ENCODE results near the gene ARL14.
"Not testable (repeated sequence)": the region's sequence is repeated elsewhere in the genome, so short reads cannot be mapped to it uniquely, and the experiment has no call there.

The ARL14 gene

GRCh38 chr3:160678292-160678842 lies 1.4 kb downstream of the ARL14 start:
- DNase-seq: no peak

DNA sequence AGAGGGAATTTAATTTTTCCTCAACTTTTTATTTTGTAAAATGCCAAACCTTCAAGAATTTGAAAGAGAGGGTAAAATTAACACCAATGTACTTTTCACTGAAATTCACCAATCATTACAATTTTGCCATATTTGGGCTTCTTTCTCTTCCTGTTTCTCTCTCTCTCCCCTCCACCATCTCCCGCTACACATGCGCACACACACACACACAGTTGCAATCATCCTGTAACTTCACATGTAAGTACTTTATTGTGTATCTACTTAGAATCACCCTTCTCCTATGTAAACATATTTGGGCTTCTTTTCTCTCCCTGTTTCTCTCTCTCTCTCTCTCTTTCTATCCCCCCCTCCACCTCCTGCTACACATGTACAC lies 7.4 kb downstream of the ARL14 start:
- DNase-seq: no peak

DNA sequence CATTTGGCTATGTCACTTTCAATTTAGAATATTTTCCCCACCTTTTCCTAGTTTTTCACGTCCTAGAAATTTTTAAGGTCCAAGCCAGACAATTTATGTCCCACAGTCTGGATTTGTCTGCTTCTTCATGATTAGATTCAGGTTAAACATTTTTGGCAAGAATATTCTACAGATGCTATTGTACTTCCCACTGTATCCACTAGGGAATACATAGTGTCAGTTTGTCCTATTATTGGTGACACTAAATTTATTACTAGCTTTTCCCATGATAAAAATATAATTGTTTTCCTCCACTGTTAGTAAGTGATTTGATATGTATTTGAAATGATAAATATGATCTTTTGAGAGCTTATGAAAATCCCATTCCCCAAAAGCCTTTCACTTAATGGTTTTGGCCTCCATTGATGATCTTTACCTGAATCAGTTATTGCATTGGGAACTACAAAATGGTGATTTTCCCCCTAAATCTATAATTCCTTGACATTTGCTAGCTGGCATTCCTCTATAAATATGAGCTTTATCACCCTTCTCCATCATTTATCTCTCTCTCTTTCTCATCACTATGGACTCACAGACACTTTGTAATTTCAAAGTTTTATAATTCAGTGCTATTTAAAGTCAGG lies 8.3 kb downstream of the ARL14 start:
- no peak for DNase-seq

- DNase-seq: no peak
Measured at GRCh38 chr3:160686955-160687535, 10.1 kb downstream of the ARL14 start.

GRCh38 chr3:160691151-160691550 lies 14.2 kb downstream of the ARL14 start:
- no peak for DNase-seq

DNA sequence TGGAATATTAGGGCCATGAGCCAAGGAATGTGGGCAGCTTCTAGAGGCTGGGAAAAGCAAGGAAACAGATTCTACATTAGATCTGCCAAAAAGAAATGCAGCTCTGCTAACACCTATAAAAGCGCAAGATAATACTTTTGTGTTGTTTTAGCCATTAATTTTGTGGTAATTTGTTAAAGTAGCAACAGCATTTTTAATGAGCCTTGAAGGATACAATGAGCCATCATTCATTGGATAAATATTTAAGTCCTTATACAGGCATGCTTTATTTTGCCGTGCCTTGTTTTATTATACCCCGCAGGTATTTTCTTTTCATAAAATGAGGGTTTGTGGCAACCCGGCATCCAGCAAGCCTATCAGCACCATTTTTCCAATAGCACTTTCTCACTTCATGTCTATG lies 15.0 kb downstream of the ARL14 start:
- no peak for DNase-seq

DNA sequence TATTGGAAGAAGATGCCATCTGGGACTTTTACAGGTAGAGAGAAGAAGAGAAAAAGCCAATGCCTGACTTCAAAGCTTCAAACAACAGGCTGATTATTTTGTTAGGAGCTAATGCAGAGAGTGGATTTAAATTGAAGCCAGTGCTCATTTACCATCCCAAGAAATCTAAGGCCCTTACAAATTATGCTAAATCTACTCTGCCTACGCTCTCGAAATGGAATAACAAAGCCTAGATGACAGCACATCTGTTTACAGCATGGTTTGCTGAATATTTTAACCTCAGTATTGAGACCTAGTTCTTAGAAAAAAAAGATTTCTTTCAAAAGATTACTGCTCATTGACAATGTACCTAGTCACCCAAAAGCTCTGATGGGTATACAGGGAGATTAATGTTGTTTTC lies 16.2 kb downstream of the ARL14 start:
- DNase-seq: no peak

GRCh38 chr3:160694345-160694744 lies 17.4 kb downstream of the ARL14 start:
- DNase-seq: no peak

DNA sequence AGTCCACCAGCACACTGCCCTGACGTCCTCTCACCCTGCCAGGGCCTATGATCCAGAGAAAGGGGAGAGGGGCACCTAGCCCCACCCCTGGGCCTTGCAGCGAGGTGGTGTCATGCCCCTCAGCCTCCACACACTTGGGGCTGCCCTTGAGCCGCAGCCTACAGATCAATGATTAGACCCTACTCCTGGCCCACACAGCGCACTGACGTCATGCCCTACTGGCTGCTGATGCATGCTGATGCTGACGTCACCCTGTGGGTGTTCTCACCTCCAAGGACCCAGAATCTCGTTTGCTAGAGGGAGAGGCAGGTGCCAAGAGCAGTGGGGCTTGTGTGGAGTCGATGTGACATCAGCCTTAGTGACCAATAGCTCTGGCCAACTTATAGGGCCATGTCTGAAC lies 18.0 kb downstream of the ARL14 start:
- DNase-seq: no peak

DNA sequence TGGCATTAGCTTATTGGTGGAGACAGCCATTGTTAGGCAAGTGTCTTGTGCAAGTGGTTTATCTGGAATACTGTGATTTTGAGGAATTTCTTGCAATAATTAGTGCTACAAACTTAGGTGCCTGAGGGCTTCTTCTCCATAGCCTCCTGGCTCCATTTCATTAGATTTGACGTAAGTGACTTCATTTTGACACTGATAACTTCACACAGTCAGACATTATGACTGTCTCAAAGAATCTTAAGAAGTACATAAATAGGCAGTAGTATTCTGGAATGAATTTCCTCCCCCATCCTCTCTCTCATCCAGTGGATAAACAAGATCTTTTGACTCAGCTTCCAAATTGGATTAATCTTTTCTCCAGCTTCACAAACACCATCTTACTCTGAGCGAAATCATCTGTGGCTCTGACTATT lies 19.0 kb downstream of the ARL14 start:
- no peak for DNase-seq

- no peak for DNase-seq
Measured at GRCh38 chr3:160697637-160698380, 20.8 kb downstream of the ARL14 start.

DNA sequence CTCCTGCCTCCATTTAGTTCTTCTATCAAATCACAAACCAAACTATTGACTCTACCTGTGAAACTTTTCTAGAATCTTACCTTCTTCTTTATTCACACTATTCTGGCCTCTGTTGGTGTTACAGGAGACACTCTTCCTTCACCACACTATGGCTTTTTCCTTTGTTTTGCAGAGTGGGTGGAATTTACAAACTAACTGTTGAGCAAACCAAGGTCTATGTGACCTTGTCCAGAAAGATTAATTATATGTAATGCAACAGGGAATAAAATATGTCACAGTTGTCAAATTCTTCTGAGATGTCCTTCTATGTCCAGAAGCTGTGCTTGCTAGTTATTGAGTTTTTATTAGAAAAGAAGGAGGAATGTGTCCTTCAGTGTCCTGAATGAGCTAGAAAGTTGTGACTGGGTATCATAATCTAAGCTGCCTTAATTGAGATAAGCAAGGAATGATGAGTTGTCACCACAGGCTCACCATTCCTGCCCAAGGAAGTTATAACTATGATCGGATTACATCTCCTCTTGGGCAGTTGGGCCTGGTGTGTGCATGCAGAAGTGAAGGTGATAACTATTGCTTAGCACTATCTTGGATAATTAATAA lies 21.7 kb downstream of the ARL14 start:
- DNase-seq: no peak

GRCh38 chr3:160701490-160701889 lies 24.5 kb downstream of the ARL14 start:
- no peak for DNase-seq

GRCh38 chr3:160702290-160702689 lies 25.3 kb downstream of the ARL14 start:
- DNase-seq: no peak

- no peak for DNase-seq
Measured at GRCh38 chr3:160703974-160704373, 27.0 kb downstream of the ARL14 start.

GRCh38 chr3:160707187-160707794 lies 30.3 kb downstream of the ARL14 start:
- peak; percentile 41 for DNase-seq

GRCh38 chr3:160709477-160710182 lies 32.7 kb downstream of the ARL14 start:
- no peak for DNase-seq

DNA sequence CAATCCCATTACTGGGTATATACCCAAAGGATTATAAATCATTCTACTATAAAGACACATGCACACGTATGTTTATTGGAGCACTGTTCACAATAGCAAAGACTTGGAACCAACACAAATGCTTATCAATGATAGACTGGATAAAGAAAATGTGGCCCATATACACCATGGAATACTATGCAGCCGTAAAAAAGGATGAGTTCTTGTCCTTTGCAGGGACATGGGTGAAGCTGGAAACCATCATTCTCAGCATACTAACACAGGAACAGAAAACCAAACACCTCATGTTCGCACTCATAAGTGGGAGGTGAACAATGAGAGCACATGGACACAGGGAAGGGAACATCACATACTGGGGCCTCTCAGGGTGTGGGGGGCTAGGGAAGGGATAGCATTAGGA lies 36.2 kb downstream of the ARL14 start:
- not testable (repeated sequence) for DNase-seq

DNA sequence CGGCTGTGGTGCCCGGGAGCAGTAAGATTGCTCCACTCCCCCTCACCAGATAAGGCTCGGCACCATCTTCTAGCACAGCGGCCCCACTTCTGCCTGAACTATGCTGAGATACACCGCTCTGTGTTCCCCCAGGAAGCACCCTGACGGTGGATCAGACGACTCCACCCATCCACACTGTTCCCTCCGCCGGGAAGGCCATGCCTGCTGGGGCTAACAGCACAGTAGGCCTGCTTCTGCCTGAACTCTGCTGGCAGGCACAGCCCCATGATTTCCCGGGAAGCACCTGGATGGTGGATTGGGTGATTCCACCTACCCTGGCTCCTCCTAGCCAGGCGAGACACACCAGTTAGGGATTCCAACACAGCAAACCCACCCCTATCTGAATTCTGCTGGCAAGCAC lies 42.8 kb downstream of the ARL14 start:
- DNase-seq: no peak

GRCh38 chr3:160720123-160720746 lies 43.3 kb downstream of the ARL14 start:
- DNase-seq: no peak

GRCh38 chr3:160722331-160722730 lies 45.4 kb downstream of the ARL14 start:
- no peak for DNase-seq

DNA sequence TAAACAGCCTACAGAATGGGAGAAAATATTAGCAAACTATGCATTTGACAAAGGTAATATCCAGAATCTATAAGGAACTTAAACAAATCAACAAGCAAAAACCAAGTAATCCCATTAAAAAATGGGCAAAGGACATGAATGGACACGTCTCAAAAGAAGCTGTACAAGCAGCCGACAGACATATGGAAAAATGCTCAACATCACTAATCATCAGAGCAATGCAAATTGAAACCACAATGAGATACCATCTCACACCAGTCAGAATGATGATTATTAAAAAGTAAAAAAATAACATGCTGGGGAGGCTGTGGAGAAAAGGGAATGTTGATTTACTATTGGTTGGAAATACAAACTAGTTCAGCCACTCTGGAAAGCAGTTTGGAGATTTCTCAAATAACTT lies 48.4 kb downstream of the ARL14 start:
- DNase-seq: no peak
